IPS-11a (cell line): ENCODE measurements around the gene IGSF8.
A peak's percentile ranks its signal among the peaks of the same experiment; 100 is the strongest.
"Not testable (repeated sequence)": the region's sequence is repeated elsewhere in the genome, so short reads cannot be mapped to it uniquely, and the experiment has no call there.

Experiments used
- H3K4me3 ChIP-seq: one replicate; pipeline ENCODE4 v1.5.1; 2013; ENCODE audit warnings: low read depth, low read length, control low read depth

Gene IGSF8

GRCh38 chr1:160069460-160070231 lies 28.8 kb downstream of the IGSF8 start, which contains the start of gene KCNJ10:
Gene KCNJ10, minus strand, starts transcription at chr1:160070160. Its CDS starts 27,628 bp downstream, at chr1:160042532.
- H3K4me3 ChIP-seq = peak within 1 kb of the TSS; percentile 52

GRCh38 chr1:160068225-160068624 lies 30.2 kb downstream of the IGSF8 start:
- H3K4me3 ChIP-seq = no peak overlapping the region

DNA sequence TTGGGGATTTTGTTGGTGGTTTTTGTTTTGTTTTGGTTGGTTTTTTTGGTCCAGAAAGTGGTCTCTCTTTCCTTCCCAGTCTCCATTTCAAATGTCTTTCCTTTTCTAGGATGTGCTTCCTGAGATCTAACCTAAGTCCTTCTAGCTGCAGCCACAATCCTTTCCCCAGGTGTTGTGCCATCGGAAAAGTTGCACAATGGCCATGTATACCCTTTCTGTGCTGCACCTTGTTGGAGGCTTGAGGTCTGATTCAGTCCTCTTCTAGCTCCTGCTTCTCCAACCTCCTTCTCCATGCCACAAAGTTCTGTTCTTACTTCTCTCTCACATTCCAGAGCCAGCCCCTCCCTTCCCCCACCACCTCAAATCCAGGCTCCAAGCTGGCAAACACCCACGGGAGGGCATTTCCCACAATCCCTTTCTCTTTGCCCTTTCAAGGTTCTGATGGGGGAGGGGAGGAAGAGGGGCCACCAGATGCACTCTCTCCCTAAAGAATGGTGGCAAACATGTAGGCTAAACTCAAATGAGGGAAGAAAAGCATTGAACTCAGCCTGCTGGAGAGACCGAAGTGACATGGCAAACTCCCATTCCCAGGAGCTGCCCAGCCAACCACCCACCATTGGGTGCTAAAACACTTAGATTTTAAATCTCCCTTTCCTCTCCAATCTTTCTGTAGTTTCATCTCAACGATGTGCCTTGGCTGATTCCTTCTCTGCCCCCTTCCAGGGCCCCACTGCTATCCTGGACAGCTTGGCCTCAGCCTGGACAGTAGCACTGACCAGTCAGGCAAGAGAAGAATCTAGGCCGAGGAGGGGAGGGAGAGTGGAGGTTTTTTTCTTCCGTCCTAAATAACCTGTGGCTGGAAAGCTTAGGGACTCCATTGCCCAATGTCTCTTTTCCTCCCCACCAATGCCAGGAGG lies 31.3 kb downstream of the IGSF8 start:
- no peak overlapping the region for H3K4me3 ChIP-seq

- H3K4me3 ChIP-seq = no peak overlapping the region
Observed at GRCh38 chr1:160064746-160065145, 33.7 kb downstream of the IGSF8 start.

GRCh38 chr1:160064164-160064563 lies 34.3 kb downstream of the IGSF8 start:
- no peak overlapping the region for H3K4me3 ChIP-seq

- H3K4me3 ChIP-seq = no peak overlapping the region
Observed at GRCh38 chr1:160063176-160063575, 35.2 kb downstream of the IGSF8 start.

GRCh38 chr1:160062230-160062532 lies 36.2 kb downstream of the IGSF8 start:
- no peak overlapping the region for H3K4me3 ChIP-seq

DNA sequence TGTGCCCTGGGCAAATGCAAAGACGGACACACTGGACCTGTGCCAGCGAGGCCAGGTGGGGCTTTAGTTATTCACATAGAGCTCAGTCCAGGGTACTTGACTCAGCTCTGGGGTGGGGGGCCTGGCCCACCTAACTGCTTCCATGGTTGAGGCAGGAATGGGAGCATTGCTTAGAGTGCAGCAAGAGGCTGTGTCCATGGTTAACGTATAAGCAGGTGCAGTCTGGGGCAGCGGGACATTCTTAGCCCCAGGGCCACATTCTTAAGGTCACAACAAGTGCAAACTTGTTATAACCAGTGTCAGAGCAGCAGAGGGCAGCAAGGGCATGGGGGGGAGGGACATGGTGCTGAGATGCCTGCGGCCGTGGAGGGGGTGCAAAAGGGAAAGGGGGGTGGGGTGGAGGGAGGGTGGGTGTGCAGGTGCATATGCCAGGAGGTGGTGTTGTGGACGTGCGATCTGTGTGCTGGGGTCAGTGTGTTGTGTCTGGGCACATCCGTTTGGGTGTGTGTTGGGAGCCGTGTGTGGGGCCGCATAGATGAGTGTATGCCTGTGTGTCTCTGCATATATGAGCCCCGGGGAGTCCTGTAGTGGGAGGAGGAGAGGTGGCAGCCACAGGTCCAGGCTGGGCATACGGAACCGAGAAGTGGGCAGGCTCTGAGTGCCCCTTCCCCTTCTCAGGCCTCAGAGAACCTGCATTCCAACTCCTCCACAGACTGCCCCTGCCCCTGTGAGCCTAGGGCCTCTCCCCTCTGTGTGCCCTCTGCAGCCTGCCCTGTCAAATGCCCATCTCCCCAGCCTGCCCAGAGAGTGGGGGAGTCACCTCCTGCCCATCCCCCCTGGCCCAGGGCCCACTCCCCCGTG lies 36.8 kb downstream of the IGSF8 start:
- H3K4me3 ChIP-seq = no peak overlapping the region

DNA sequence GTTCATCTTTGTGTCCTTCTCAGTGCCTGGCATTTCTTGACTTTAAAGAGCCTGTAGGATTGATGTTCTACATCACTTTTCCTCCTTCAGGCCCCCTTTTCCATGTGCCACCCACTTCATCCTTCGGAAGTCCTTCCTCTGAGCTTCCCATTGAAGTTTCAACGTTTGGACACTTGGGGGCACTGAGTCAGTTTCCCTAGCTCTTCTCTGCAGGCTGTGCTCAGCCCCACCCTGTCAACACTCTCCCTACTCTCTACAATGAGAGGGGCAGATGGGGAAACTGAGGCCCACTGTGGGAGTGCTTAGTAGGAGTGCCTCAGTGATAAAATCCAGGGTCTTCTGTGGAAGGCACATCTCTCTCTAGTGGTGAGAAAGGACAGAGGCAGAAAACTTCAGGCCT lies 40.3 kb downstream of the IGSF8 start:
- H3K4me3 ChIP-seq = no peak overlapping the region

- H3K4me3 ChIP-seq = no peak overlapping the region
Observed at GRCh38 chr1:160056648-160057169, 41.7 kb downstream of the IGSF8 start.

- no peak overlapping the region for H3K4me3 ChIP-seq
Observed at GRCh38 chr1:160053548-160054365, 44.7 kb downstream of the IGSF8 start.

- no peak overlapping the region for H3K4me3 ChIP-seq
Observed at GRCh38 chr1:160052936-160053335, 45.5 kb downstream of the IGSF8 start.

DNA sequence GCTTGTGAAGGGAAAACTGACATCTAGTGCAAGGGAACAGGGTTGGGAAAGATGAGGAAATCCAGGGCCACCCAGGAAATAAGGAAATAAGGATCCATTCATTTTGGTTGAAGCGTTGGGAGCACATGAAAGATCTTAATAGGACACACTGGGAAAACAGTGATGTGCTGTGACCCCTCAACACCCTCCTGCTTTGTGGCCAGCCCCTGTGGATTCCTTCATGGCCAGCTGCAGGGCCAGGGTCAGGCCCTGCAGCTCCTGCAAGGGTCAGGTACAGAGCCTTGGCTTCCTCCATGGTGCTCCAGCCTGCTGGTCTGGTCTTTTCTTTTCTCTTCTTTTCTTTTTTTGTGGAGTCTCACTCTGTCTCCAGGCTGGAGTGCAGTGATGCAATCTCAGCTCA lies 47.8 kb downstream of the IGSF8 start:
- H3K4me3 ChIP-seq = no peak overlapping the region

- not testable (repeated sequence) for H3K4me3 ChIP-seq
Observed at GRCh38 chr1:160050182-160050581, 48.2 kb downstream of the IGSF8 start.

- no peak overlapping the region for H3K4me3 ChIP-seq
Observed at GRCh38 chr1:160049101-160049500, 49.3 kb downstream of the IGSF8 start.

GRCh38 chr1:160048335-160048734 lies 50.1 kb downstream of the IGSF8 start:
- H3K4me3 ChIP-seq = no peak overlapping the region

DNA sequence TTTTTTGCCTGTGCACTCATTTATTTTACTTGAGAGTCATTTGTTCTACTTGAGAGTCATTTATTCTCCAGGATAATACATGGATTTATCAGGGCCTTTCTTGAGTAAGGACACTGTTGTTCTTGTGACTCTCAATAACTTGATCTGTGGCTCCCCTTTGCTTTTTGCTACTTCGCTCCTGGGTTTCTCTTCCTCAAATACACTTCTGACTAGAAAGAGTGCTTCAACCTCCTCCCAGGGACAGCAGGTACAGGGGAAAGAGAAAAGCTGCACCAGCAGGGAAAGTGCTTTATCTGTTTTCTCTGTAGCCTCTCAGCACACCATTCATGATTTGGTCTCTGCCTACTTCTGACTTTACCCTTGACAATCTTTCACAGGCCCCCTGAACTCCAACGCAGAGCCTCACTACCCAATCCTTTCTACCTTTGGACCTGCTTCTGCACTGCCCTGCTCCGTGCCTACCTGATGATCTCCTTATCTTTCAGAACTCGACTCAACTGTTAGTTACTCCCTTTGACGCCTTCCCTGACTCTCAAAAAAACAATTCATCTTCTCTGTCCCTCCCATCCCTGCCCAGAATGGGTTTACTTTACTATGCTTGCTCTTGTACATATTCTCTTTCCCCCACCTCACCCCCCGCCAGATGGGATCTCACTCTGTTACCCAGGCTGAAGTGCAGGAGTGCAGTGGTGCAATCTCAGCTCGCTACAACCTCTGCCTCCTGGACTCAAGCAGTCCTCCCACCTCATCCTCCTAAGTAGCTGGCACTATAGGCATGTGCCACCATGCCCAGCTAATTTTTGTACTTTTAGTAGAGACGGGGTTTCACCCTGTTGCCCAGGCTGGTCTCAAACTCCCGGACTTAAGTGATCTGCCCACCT lies 51.1 kb downstream of the IGSF8 start:
- H3K4me3 ChIP-seq = no peak overlapping the region

- H3K4me3 ChIP-seq = no peak overlapping the region
Observed at GRCh38 chr1:160046494-160047110, 51.8 kb downstream of the IGSF8 start.

DNA sequence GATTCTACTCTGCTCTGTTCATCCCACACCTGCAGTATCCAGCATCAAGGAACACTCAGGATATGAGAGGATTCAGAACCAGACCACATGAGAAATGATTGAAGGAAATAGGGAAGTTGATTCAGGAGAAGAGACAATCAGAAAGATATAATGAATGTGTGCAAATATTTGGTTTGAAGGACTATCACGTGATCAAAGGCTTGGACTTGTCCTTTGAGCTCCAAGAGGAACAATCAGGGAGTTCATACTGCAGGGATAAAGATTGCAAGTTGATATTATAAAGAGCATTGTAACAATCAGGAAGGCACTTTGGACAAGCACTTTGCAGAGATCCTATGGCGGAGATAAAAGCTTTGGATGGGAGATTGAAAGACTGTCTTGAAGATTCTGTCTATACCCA lies 52.8 kb downstream of the IGSF8 start:
- no peak overlapping the region for H3K4me3 ChIP-seq
